ENCODE data around the gene SCRG1. TPM values are rescaled to one million over a fixed set of nuclear protein-coding genes. Genes with fewer than 3 reads are reported as not detected.

Gene SCRG1
- total and polyA plus RNA-seq, 4 donors, result 0.06 to 0.64 (median 0.13) TPM

DNA sequence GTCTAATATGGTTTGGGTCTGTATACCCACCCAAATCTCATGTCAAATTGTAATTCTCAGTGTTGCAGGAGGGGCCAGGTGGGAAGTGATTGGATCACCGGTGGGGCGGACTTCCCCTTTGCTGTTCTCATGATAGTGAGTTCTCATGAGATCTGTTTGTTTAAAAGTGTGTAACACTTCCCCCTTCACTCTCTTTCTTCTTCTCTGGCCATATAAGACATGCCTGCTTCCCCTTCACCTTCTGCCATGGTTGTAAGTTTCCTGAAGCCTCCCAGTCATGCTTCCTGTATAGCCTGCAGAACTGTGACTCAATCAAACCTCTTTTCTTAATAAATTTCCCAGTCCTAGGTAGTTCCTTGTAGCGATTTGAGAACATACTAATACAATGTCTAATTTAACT lies 19.7 kb upstream of the SCRG1 start:
- Histone ChIP-seq H3K27ac (ENCODE audit: low read depth in 1 of 2, low read length in 1 of 2) (no peak overlapping the region), H3K9me3 (ENCODE audit: control insufficient read depth in 4 of 4, insufficient read depth in 3 of 4, low read length in 3 of 4) (no peaks in the 10 kb centered on the region), H3K4me1 (ENCODE audit: control insufficient read depth in 5 of 5, insufficient read depth in 5 of 5, low read length in 5 of 5) (peaks cover 0 to 1% (median 0%) of the 10 kb centered on the region in 5 donors), H3K9ac (ENCODE audit: insufficient read depth in 1 of 2, low read length in 2 of 2) (no peak overlapping the region), H3K36me3 (ENCODE audit: control insufficient read depth in 4 of 4, insufficient read depth in 4 of 4, low read length in 4 of 4) (no peaks in the 10 kb centered on the region), H3K27me3 (ENCODE audit: control insufficient read depth in 3 of 3, insufficient read depth in 3 of 3, low read length in 2 of 3) (no peaks in the 10 kb centered on the region), H3K4me3 (no peak overlapping the region)
- 32 to 58% methylated on average over 3 of the region's 3 CpGs for WGBS, 2 donors
- DNase-seq (no peak), ATAC-seq (ENCODE audit: insufficient read depth, low FRiP score) (no peak)
- no peak for TF ChIP-seq CTCF (IDR thresholded peaks at IDR 0.05; ENCODE audit: control extremely low read depth, extremely low read depth)

- Histone ChIP-seq H3K4me3 (no peak overlapping the region), H3K36me3 (ENCODE audit: control insufficient read depth in 4 of 4, insufficient read depth in 4 of 4, low read length in 4 of 4) (no peaks in the 10 kb centered on the region), H3K27me3 (ENCODE audit: control insufficient read depth in 3 of 3, insufficient read depth in 3 of 3, low read length in 2 of 3) (no peaks in the 10 kb centered on the region), H3K27ac (ENCODE audit: low read depth in 1 of 2, low read length in 1 of 2) (no peak overlapping the region), H3K4me1 (ENCODE audit: control insufficient read depth in 5 of 5, insufficient read depth in 5 of 5, low read length in 5 of 5) (peaks cover 0 to 1% (median 0%) of the 10 kb centered on the region in 5 donors), H3K9me3 (ENCODE audit: control insufficient read depth in 4 of 4, insufficient read depth in 3 of 4, low read length in 3 of 4) (no peaks in the 10 kb centered on the region), H3K9ac (ENCODE audit: insufficient read depth in 1 of 2, low read length in 2 of 2) (no peak overlapping the region)
- TF ChIP-seq CTCF (IDR thresholded peaks at IDR 0.05; ENCODE audit: control extremely low read depth, extremely low read depth), result no peak
- ATAC-seq (ENCODE audit: insufficient read depth, low FRiP score) (no peak), DNase-seq (no peak)
Measured at GRCh38 chr4:173417833-173418232, 18.9 kb upstream of the SCRG1 start.

DNA sequence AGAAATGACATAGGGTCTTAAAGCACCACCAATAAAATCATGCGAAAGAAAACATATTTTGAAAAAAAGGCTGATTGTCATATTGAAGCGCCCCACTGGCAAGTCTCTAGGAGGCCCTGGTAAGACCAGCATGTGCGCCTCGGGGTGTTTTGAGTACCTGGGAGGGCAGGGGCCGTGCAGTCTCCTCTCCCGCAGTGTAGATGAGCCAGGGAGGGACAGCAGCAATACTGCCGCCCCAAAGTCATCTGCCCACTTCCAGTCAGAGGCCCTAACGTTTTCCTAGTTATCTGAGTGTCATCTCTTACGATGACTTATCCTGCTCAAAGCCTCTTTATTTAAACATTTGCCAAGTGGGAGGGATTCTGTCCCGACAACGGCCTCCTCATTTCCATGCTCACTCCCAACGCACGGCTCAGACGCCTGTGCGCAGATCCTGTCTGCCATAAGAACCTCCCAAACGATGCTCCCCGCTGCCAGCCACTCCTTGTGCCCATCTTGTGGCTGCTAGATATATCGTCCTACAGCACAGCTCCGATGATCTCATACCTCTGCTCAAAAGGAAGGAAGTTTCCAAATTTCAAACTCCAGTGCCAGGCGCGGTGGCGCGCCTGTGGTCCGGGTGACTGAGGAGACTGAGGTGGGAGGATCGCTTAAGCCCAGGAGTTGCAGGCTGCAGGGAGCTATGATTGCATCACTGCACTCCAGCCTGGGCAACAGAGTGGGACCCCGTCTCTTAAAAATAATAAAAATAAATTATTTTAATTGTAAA lies 17.2 kb upstream of the SCRG1 start:
- Histone ChIP-seq H3K27ac (ENCODE audit: low read depth in 1 of 2, low read length in 1 of 2) (peak overlapping the region; percentile 28 to 46), H3K4me1 (ENCODE audit: control insufficient read depth in 5 of 5, insufficient read depth in 5 of 5, low read length in 5 of 5) (peaks cover 0 to 5% (median 0%) of the 10 kb centered on the region in 5 donors), H3K4me3 (no peak overlapping the region), H3K9ac (ENCODE audit: insufficient read depth in 1 of 2, low read length in 2 of 2) (no peak overlapping the region), H3K27me3 (ENCODE audit: control insufficient read depth in 3 of 3, insufficient read depth in 3 of 3, low read length in 2 of 3) (no peaks in the 10 kb centered on the region), H3K9me3 (ENCODE audit: control insufficient read depth in 4 of 4, insufficient read depth in 3 of 4, low read length in 3 of 4) (no peaks in the 10 kb centered on the region), H3K36me3 (ENCODE audit: control insufficient read depth in 4 of 4, insufficient read depth in 4 of 4, low read length in 4 of 4) (no peaks in the 10 kb centered on the region)
- WGBS, 2 donors, result 48 to 66% methylated on average over 26 of the region's 26 CpGs
- DNase-seq, result peak in 1 of 3 donors; percentile 9
- TF ChIP-seq CTCF (IDR thresholded peaks at IDR 0.05; ENCODE audit: control extremely low read depth, extremely low read depth), result no peak
- peak; percentile 64 for ATAC-seq (ENCODE audit: insufficient read depth, low FRiP score)

All from lung (tissue), 12 donors.